SH-SY5Y (cell line): Measurements from ENCODE around the gene CYP2S1.

Experiments
- GATA2 ChIP-seq: IDR thresholded peaks from 2 replicates; pipeline ENCODE4 v1.6.1; 2011; ENCODE audit warnings: mild to moderate bottlenecking, low read depth, low read length
- GATA3 ChIP-seq: IDR thresholded peaks from 2 replicates; pipeline ENCODE4 v1.6.1; 2011; ENCODE audit warnings: low read depth, mild to moderate bottlenecking, low read length, moderate library complexity

The CYP2S1 gene, protein sequence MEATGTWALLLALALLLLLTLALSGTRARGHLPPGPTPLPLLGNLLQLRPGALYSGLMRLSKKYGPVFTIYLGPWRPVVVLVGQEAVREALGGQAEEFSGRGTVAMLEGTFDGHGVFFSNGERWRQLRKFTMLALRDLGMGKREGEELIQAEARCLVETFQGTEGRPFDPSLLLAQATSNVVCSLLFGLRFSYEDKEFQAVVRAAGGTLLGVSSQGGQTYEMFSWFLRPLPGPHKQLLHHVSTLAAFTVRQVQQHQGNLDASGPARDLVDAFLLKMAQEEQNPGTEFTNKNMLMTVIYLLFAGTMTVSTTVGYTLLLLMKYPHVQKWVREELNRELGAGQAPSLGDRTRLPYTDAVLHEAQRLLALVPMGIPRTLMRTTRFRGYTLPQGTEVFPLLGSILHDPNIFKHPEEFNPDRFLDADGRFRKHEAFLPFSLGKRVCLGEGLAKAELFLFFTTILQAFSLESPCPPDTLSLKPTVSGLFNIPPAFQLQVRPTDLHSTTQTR

DNA sequence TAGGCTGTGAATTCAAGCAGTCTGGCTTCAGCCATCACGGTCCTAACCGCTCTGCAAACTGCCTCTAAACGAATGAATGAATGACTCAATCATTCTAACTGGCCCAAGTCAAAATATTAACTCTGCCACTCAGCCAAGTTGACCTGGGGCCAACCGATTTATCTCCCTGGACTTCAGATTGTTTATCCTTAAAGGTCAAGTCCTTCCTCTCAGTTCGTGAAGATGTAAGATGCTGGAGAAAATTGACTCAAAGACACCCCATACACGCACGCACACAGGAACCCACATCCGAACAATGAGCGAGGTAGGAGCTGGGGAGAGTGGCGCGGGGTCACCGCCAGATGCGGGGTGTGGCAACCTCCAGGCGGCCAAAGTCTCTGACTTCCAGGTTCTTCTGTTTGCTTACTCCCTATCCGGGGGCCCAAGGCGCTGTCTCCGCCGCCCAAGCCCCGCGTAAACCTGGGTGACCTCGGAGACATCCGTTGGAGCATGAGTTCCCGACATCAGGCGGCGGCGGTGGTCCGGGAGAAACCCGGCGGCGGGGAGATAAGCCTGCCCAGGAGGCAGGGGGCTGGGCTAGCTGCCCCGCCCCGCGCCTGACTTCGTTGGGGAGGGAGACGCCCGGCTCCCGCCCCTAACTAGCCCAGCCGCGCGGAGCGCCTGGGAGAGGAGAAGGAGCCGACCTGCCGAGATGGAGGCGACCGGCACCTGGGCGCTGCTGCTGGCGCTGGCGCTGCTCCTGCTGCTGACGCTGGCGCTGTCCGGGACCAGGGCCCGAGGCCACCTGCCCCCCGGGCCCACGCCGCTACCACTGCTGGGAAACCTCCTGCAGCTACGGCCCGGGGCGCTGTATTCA lies at the start of gene CYP2S1:
Gene CYP2S1 (plus strand): TSS at position 646 of the 856 bp plus-strand sequence. CDS start 46 bp downstream, at position 692.
- no peak for TF ChIP-seq GATA3
- no peak for TF ChIP-seq GATA2

DNA sequence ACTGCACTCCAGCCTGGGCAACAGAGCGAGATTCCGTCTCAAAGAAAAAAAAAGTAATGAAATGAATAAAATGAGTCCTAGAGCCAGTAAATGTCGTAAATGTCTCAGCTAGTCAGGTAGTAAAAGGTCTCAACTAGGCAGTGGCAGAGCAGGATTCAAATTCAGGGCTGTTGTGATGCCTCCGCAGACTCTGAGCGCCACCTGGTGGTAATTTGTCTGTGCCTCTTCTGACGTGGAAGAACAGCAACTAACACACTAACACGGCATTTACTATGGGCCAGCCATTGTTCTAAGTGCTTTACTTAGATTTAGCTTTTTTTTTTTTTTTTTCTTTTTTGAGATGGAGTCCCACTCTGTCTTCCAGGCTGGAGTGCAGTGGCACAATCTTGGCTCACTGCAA lies 48.6 kb upstream of the CYP2S1 start:
- TF ChIP-seq GATA2 (no peak), GATA3 (no peak)

DNA sequence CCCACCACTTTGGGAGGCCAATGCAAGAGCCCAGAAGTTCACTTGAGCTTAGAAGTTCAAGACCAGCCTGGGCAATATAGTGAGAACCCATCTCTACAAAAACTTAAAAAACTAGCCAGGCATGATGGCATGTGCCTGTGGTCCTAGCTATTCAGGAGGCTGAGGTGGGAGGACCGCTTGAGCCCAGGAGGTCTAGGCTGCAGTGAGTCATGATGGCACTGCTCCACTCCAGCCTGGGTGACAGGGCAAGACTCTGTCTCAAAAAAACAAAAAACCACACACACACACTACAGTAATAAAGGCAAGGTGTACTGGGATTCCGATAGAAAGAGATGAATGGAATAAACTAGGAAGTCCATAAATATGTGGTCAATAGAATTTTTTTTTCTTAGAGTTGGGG lies 43.2 kb upstream of the CYP2S1 start:
- TF ChIP-seq GATA2 (no peak), GATA3 (no peak)

DNA sequence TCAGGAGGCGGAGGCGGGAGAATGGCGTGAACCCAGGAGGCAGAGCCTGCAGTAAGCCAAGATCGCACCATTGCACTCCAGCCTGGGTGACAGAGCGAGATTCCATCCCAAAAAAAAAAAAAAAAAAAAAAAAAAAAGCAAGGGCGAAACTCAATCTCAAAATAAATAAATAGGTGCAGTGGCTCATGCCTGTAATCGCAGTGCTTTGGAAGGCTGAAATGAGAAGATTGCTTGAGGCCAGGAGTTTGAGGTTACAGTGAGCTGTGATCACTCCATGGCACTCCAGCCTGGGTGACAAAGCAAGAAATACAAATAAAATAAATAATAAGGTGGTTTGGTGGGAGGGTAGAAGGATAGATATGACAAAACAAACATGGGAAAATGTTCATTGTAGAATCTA lies 39.0 kb upstream of the CYP2S1 start:
- TF ChIP-seq GATA2 = no peak
- no peak for TF ChIP-seq GATA3

DNA sequence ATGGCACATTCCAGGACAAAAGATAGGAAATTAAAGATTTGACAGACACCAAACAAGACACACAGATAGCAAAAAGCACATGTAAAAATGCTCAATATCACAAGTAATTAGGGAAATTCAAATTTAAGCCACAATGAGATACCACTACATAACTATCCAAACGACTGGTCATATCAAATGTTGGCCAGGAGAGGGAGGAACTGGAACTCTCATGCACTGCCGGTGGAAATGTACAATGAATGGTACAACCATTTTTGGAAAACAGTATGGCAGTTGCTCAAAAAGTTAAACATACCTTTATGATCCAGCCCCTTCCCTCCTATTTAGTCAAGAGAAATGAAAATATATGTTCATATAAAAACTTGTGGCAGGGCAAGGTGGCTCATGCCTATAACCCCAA lies 36.8 kb upstream of the CYP2S1 start:
- no peak for TF ChIP-seq GATA2
- no peak for TF ChIP-seq GATA3

DNA sequence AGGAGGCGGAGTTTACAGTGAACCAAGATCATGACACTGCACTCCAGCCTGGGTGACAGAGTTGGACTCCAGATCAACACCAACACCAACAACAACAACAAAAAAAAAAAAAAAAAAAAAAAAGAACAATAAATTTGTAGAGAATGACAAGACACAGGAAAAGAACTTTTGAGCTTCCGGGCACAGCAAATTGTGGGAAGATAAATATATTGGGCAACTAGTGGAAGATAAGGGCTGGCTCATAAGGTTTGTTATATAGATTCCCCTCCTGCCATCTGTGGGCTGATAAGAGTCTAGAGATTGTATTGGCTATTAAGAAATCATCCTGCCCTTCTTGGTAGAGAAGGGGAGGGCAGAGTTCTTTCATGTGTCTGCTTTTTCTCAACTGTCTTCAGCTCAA lies 33.1 kb upstream of the CYP2S1 start:
- TF ChIP-seq GATA3 (no peak), GATA2 (no peak)

DNA sequence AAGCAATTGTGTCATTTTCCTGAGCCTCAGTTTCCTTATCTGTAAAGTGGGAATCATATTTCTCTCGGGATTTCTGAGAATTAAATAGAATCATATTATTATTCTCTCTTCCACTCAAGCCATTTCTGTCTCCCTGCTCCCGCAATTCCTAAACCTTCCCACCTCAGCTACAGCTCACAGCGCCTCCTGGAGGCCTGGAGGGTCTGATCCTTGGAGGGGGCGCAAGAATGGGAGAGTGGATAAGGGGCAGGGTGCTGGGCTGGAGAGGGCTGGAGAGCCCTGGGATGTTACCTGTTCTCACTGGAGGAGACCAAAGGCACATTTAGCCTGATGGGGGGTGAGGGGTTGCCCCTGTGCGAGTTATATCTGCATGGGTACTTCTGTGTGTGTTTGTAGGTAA lies 31.1 kb upstream of the CYP2S1 start:
- TF ChIP-seq GATA3 = no peak
- no peak for TF ChIP-seq GATA2

DNA sequence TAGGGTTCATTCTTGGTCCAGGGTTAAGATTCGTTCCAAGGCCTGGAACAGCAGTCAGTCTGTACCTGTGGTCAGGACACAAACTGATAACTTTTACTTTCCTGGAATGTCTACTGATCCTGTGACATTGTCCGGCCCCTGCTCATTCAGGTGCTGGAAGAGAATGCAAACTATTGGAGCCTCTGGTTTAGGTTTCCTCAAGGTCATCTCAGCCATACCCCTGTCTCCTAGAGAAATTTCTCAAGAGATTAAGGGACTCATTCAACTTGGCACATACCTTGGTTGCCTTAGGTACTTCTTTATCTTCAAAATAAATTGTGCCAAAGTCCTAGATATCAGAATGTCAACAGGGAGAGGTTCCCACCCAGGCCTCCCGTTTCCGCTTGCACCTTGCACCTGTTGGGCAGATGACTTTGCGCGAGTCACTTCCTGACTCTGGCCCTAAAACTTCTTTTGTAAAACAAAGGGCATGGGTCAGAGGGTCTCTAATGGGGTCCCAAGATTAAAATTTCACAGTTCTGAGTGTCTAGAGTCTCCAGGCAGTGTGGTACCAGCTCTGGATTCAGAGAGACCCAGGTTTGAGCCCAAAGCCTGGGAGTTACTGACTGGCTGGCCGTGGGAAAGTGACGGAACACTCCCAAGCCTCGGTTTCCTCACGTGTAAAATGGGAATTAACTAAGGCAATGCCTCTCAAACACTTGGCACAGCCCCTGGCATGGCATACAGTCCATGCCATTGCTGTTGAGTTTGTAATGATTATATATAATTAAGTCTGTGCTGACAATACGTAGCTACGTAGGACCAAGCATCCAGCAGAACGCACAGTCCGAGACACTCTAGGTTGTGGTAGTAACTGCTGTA lies 25.8 kb upstream of the CYP2S1 start:
- TF ChIP-seq GATA2 (no peak), GATA3 (no peak)

DNA sequence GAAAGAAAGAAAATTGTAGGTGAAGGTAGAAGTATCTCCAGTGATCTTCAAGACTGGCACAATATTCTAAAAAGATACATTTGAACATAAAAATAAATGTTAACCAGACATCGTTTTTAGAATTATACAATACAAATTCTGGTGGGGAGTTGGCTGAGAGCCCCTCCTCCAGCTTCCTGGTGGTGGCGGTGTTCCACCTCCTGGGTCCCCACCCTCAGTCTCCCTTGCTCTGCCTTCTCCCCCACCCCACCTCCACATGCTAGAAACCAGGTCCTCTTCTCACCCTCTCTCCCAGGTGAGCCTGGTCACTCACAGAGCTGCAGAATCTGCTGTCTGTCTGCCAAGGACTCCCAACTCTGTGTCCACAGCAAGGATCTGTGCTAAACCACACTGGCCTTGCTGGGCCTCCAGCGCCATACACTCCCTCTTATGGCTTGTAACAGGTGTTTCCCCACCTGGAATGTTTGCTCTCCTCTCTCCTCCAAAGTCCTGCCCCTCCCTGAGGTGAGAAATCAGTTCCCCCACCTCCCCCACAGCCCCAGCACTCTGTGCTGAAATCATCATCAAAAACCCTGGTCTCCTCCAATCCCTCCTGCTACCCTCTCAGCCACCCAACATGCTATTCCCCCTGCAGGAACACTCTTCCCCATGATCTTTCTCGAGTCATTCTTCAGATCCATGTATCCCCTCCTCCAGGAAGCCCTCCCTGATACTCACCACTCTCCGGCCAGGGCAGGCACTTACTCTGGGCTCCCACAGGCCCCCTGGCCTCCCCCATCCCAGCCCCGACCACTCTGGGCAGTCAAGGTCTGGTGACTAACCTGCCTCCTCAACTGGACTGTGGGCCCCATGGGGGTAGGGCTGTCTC lies 20.5 kb upstream of the CYP2S1 start:
- TF ChIP-seq GATA2 (no peak), GATA3 (no peak)

DNA sequence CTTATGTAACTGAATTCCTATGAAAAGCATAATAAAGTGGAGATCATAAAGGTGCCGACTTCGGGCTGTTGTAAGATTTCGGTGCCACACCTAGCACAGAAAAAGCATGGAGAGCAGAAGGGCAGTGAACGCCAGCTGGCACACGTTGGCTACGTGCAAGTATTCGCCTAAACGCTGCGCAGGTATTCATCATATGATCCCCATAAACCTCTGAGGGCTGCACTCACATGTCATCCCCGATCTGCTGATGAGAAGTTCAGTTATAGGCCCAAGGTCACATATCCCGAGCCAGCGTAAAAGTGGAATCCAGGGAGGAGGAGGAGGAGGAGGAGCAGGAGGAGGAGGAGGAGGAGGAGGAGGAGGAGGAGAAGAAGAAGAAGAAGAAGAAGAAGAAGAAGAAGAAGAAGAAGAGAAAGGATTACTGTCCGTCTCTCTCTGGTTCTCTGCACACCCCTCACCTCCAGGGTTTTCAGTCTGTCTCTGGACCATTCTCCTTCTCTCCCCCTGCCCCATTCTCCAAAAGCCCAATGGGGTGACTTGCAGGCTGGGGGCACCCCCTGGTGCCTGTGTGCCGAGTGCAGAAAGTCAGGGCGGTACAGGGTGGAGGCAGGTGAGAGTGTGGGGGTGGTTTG lies 18.6 kb upstream of the CYP2S1 start:
- TF ChIP-seq GATA2 (no peak), GATA3 (no peak)

DNA sequence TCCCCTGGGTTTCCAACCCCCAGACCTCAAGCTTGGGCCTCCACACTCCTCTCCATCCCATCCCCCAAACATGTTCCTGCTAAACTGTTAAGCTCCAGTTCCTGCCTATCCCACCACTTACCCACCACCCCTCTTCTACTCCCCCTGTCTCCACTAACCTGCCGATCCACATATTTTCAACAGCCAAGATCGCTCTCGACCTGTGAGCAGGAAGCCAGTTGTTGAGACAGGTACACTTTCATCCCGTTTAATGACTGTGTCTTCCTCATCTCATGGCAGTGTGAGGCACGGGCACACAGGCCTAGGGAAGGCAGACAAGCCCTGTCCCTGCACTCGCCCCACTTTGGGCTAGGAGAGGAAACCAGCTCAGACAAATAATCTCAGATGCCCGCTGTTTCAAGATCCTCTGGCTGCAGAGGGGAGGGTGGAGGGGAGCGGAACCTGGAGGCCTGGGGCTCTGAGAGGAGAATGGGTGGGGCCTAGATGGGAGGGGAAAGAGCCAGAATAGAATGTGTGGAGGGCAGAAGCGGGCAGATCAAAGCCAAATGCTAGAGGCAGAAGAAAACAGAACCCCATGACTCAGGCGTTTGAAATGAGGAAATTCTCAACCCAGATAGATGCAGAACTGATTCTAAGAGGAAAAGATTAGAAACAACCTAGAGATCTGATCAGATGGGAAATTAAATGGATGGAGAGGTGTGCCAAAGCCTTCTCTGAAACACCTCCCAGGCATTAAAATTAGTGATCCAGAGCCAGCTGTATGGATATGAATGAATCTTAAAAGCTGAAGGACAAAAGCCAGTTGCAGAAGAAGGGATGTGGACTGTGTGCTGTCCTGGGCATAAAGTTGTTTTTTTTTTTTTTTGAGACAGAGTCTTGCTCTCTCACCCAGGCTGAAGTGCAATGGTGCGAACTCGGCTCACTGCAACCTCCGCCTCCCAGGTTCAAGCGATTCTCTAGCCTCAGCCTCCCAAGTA lies 16.9 kb upstream of the CYP2S1 start:
- no peak for TF ChIP-seq GATA3
- TF ChIP-seq GATA2 = no peak
